ENCODE data around the gene DNAI2.

GRCh38 chr17:74295625-74296547 is 21.9 kb downstream of the DNAI2 start:
- TF ChIP-seq CTCF (conservative IDR thresholded peaks at IDR 0.05), result no peak
- TF ChIP-seq ZFX (IDR thresholded peaks at IDR 0.05), result no peak

Measured in C4-2B (cell line).